Peyer's patch (tissue), 4 donors: ENCODE measurements around the gene COBL. TPM values are rescaled to one million over a fixed set of nuclear protein-coding genes. Genes with fewer than 3 reads are reported as not detected.

Source experiments
- DNase-seq, 3 donors: peaks; one replicate each; pipeline ENCODE4 v3.0.0-alpha.2; 2017 to 2019
- H3K27ac ChIP-seq, 4 donors: fragments of 200-600 bp; sonication (generic); one replicate each; pipeline ENCODE4 v1.5.1; 2016 to 2019
- H3K27me3 ChIP-seq, 2 donors: fragments of 200-600 bp; sonication (generic); one replicate each; pipeline ENCODE4 v1.5.1; 2019
- H3K36me3 ChIP-seq, 3 donors: fragments of 200-600 bp; sonication (generic); one replicate each; pipeline ENCODE4 v1.5.1; 2016 to 2019
- H3K4me1 ChIP-seq, 4 donors: fragments of 200-600 bp; sonication (generic); one replicate each; pipeline ENCODE4 v1.5.1; 2016 to 2019
- H3K4me3 ChIP-seq, 4 donors: fragments of 200-600 bp; sonication (generic); 1 replicate in 3 of 4; 2 replicates in 1 of 4; pipeline ENCODE4 v1.5.1; 2016 to 2019; ENCODE audit warnings: mild to moderate bottlenecking in 1 of 4
- H3K9me3 ChIP-seq, 4 donors: fragments of 200-600 bp; sonication (generic); one replicate each; pipeline ENCODE4 v1.5.1; 2016 to 2019; ENCODE audit warnings: mild to moderate bottlenecking in 1 of 4
- CTCF ChIP-seq, 6 experiments: fragments of 450-650 bp in 4 of 6; fragments of 200-600 bp in 2 of 6; sonication (generic) in 1 of 6; IDR thresholded peaks; one replicate each; pipeline ENCODE4 v1.5.1; 2017 to 2019; ENCODE audit warnings: antibody characterized with exemption in 6 of 6, mild to moderate bottlenecking in 3 of 6, moderate library complexity in 1 of 6
- POLR2A ChIP-seq, 2 donors: fragments of 450-650 bp; IDR thresholded peaks; one replicate each; pipeline ENCODE4 v1.5.1; 2017; ENCODE audit warnings: antibody characterized with exemption in 2 of 2, mild to moderate bottlenecking in 2 of 2, moderate library complexity in 2 of 2
- total RNA-seq, 4 donors: library from RNA; depleted of rRNA; stranded (reverse); fragments of >200 nt; gene quantifications; one replicate each; pipeline ENCODE4 v1.1.0, GENCODE V29; 2016

The COBL gene
- total RNA-seq, 4 donors from 2014 or later, result 25.6 to 129 (median 116) TPM

GRCh38 chr7:51060536-51060935 is 256.1 kb downstream of the COBL start:
- no peak for DNase-seq
- Histone ChIP-seq H3K27me3 (no peaks in the 10 kb centered on the region), H3K4me1 (no peaks in the 10 kb centered on the region), H3K9me3 (no peaks in the 10 kb centered on the region), H3K36me3 (no peaks in the 10 kb centered on the region), H3K4me3 (no peak overlapping the region), H3K27ac (no peak overlapping the region)
- TF ChIP-seq POLR2A (IDR thresholded peaks at IDR 0.05), result no peak
- peak in 1 of 6 experiments; percentile 6 for TF ChIP-seq CTCF (IDR thresholded peaks at IDR 0.05)

- no peaks in the 10 kb centered on the region for H3K4me1 ChIP-seq
- H3K27ac ChIP-seq, result no peak overlapping the region
- TF ChIP-seq POLR2A (IDR thresholded peaks at IDR 0.05), result no peak
- TF ChIP-seq CTCF (IDR thresholded peaks at IDR 0.05), result no peak
- H3K27me3 ChIP-seq, result no peaks in the 10 kb centered on the region
- H3K36me3 ChIP-seq, result no peaks in the 10 kb centered on the region
- no peak overlapping the region for H3K4me3 ChIP-seq
- no peaks in the 10 kb centered on the region for H3K9me3 ChIP-seq
- DNase-seq, result no peak
Observed at GRCh38 chr7:51059504-51060142, 257.0 kb downstream of the COBL start.

GRCh38 chr7:51058764-51059163 is 257.8 kb downstream of the COBL start:
- no peaks in the 10 kb centered on the region for H3K36me3 ChIP-seq
- no peaks in the 10 kb centered on the region for H3K27me3 ChIP-seq
- TF ChIP-seq POLR2A (IDR thresholded peaks at IDR 0.05), result no peak
- no peak for TF ChIP-seq CTCF (IDR thresholded peaks at IDR 0.05)
- H3K4me1 ChIP-seq, result no peaks in the 10 kb centered on the region
- no peak overlapping the region for H3K4me3 ChIP-seq
- H3K9me3 ChIP-seq, result no peaks in the 10 kb centered on the region
- DNase-seq, result no peak
- no peak overlapping the region for H3K27ac ChIP-seq

GRCh38 chr7:51055039-51055840 is 261.4 kb downstream of the COBL start:
- Histone ChIP-seq H3K9me3 (no peaks in the 10 kb centered on the region), H3K4me1 (no peaks in the 10 kb centered on the region), H3K27me3 (no peaks in the 10 kb centered on the region), H3K36me3 (no peaks in the 10 kb centered on the region), H3K27ac (no peak overlapping the region), H3K4me3 (no peak overlapping the region)
- TF ChIP-seq POLR2A (IDR thresholded peaks at IDR 0.05) (no peak), CTCF (IDR thresholded peaks at IDR 0.05) (no peak)
- DNase-seq, result no peak

- TF ChIP-seq CTCF (IDR thresholded peaks at IDR 0.05) (no peak), POLR2A (IDR thresholded peaks at IDR 0.05) (no peak)
- no peaks in the 10 kb centered on the region for H3K4me1 ChIP-seq
- no peak for DNase-seq
- H3K9me3 ChIP-seq, result no peaks in the 10 kb centered on the region
- no peaks in the 10 kb centered on the region for H3K27me3 ChIP-seq
- no peak overlapping the region for H3K27ac ChIP-seq
- H3K4me3 ChIP-seq, result no peak overlapping the region
- H3K36me3 ChIP-seq, result no peaks in the 10 kb centered on the region
Observed at GRCh38 chr7:51054231-51054630, 262.4 kb downstream of the COBL start.
